ENCODE measurements around the gene WDR75.

WDR75 gene

GRCh38 chr2:189498205-189498604, 56.9 kb downstream of the WDR75 start:
- H3K79me1 ChIP-seq (ENCODE audit: low read depth, low read length) = no peaks in the 10 kb centered on the region
- H3K14ac ChIP-seq (ENCODE audit: low read length) = no peak overlapping the region
- H3K9ac ChIP-seq (ENCODE audit: low read depth, low read length, poor library complexity) = no peak overlapping the region
- no peak overlapping the region for H2BK120ac ChIP-seq (ENCODE audit: low read depth, low read length)
- no peak overlapping the region for H2BK12ac ChIP-seq (ENCODE audit: low read length)
- H3K23ac ChIP-seq (ENCODE audit: low read depth, low read length, poor library complexity) = no peak overlapping the region
- H3K4ac ChIP-seq (ENCODE audit: low read length) = no peak overlapping the region
- no peak overlapping the region for H3K4me2 ChIP-seq (ENCODE audit: insufficient read depth, low read length, poor library complexity, severe bottlenecking)
- no peak overlapping the region for H3K18ac ChIP-seq (ENCODE audit: low read length)
- no peaks in the 10 kb centered on the region for H3K9me3 ChIP-seq (replicated peaks in 1 of 2; ENCODE audit: control insufficient read depth in 2 of 2, insufficient read depth in 1 of 2, low read depth in 1 of 2, low read length in 2 of 2)
- no CpG with 5 or more reads among the region's 5 CpGs for WGBS, 2 donors (ENCODE audit: extremely low coverage in 2 of 2, insufficient read length in 2 of 2, insufficient replicate concordance in 1 of 2)
- no peak overlapping the region for H3K27ac ChIP-seq (replicated peaks; ENCODE audit: low read length)
- H2BK15ac ChIP-seq (ENCODE audit: low read length) = no peak overlapping the region
- no peak overlapping the region for H2AK5ac ChIP-seq (ENCODE audit: low read depth, low read length)
- H4K91ac ChIP-seq (ENCODE audit: low read depth, low read length, poor library complexity) = no peak overlapping the region
- no peak overlapping the region for H3K4me3 ChIP-seq (ENCODE audit: low read length in 2 of 2)
- no peak overlapping the region for H2AFZ ChIP-seq (ENCODE audit: low read length)
- no peak overlapping the region for H2BK5ac ChIP-seq (ENCODE audit: low read length)
- DNase-seq (ENCODE audit: low spot score) = no peak
- H3K4me1 ChIP-seq (ENCODE audit: control insufficient read depth in 2 of 2, insufficient read depth in 1 of 2, low read depth in 1 of 2, low read length in 2 of 2) = no peaks in the 10 kb centered on the region
- H4K8ac ChIP-seq (ENCODE audit: low read depth, low read length) = no peak overlapping the region
- H3K27me3 ChIP-seq (ENCODE audit: control insufficient read depth in 3 of 3, insufficient read depth in 3 of 3, low read depth in 1 of 3, low read length in 3 of 3) = peaks cover 0 to 6% (median 0%) of the 10 kb centered on the region in 3 experiments
- no peaks in the 10 kb centered on the region for H3K36me3 ChIP-seq (replicated peaks in 1 of 2; ENCODE audit: control insufficient read depth in 2 of 2, insufficient read depth in 2 of 2, low read length in 2 of 2)

- Histone ChIP-seq H3K14ac (ENCODE audit: low read length) (no peak overlapping the region), H3K36me3 (replicated peaks in 1 of 2; ENCODE audit: control insufficient read depth in 2 of 2, insufficient read depth in 2 of 2, low read length in 2 of 2) (no peaks in the 10 kb centered on the region), H2BK15ac (ENCODE audit: low read length) (no peak overlapping the region), H2AK5ac (ENCODE audit: low read depth, low read length) (no peak overlapping the region), H2BK5ac (ENCODE audit: low read length) (no peak overlapping the region), H3K27ac (replicated peaks; ENCODE audit: low read length) (no peak overlapping the region), H3K4ac (ENCODE audit: low read length) (no peak overlapping the region), H3K9ac (ENCODE audit: low read depth, low read length, poor library complexity) (no peak overlapping the region), H3K4me3 (ENCODE audit: low read length in 2 of 2) (no peak overlapping the region), H4K91ac (ENCODE audit: low read depth, low read length, poor library complexity) (no peak overlapping the region), H4K8ac (ENCODE audit: low read depth, low read length) (no peak overlapping the region), H3K23ac (ENCODE audit: low read depth, low read length, poor library complexity) (no peak overlapping the region), H3K9me3 (replicated peaks in 1 of 2; ENCODE audit: control insufficient read depth in 2 of 2, insufficient read depth in 1 of 2, low read depth in 1 of 2, low read length in 2 of 2) (no peaks in the 10 kb centered on the region), H2BK120ac (ENCODE audit: low read depth, low read length) (no peak overlapping the region), H3K27me3 (ENCODE audit: control insufficient read depth in 3 of 3, insufficient read depth in 3 of 3, low read depth in 1 of 3, low read length in 3 of 3) (peaks cover 0 to 2% (median 0%) of the 10 kb centered on the region in 3 experiments), H2AFZ (ENCODE audit: low read length) (no peak overlapping the region), H3K4me2 (ENCODE audit: insufficient read depth, low read length, poor library complexity, severe bottlenecking) (no peak overlapping the region), H3K4me1 (ENCODE audit: control insufficient read depth in 2 of 2, insufficient read depth in 1 of 2, low read depth in 1 of 2, low read length in 2 of 2) (no peaks in the 10 kb centered on the region), H3K18ac (ENCODE audit: low read length) (no peak overlapping the region), H2BK12ac (ENCODE audit: low read length) (no peak overlapping the region), H3K79me1 (ENCODE audit: low read depth, low read length) (no peaks in the 10 kb centered on the region)
- DNase-seq (ENCODE audit: low spot score) = no peak
- no CpG with 5 or more reads among the region's 1 CpG for WGBS, 2 donors (ENCODE audit: extremely low coverage in 2 of 2, insufficient read length in 2 of 2, insufficient replicate concordance in 1 of 2)
Observed at GRCh38 chr2:189499137-189499536, 57.9 kb downstream of the WDR75 start.

- Histone ChIP-seq H2AFZ (ENCODE audit: low read length) (no peak overlapping the region), H3K9ac (ENCODE audit: low read depth, low read length, poor library complexity) (no peak overlapping the region), H3K27ac (replicated peaks; ENCODE audit: low read length) (no peak overlapping the region), H2BK12ac (ENCODE audit: low read length) (no peak overlapping the region), H3K4me3 (ENCODE audit: low read length in 2 of 2) (no peak overlapping the region), H3K27me3 (ENCODE audit: control insufficient read depth in 3 of 3, insufficient read depth in 3 of 3, low read depth in 1 of 3, low read length in 3 of 3) (no peaks in the 10 kb centered on the region), H2AK5ac (ENCODE audit: low read depth, low read length) (no peak overlapping the region), H3K4ac (ENCODE audit: low read length) (no peak overlapping the region), H2BK5ac (ENCODE audit: low read length) (no peak overlapping the region), H3K18ac (ENCODE audit: low read length) (no peak overlapping the region), H4K91ac (ENCODE audit: low read depth, low read length, poor library complexity) (no peak overlapping the region), H2BK15ac (ENCODE audit: low read length) (no peak overlapping the region), H3K14ac (ENCODE audit: low read length) (no peak overlapping the region), H3K79me1 (ENCODE audit: low read depth, low read length) (no peaks in the 10 kb centered on the region), H3K4me1 (ENCODE audit: control insufficient read depth in 2 of 2, insufficient read depth in 1 of 2, low read depth in 1 of 2, low read length in 2 of 2) (no peaks in the 10 kb centered on the region), H3K9me3 (replicated peaks in 1 of 2; ENCODE audit: control insufficient read depth in 2 of 2, insufficient read depth in 1 of 2, low read depth in 1 of 2, low read length in 2 of 2) (no peaks in the 10 kb centered on the region), H4K8ac (ENCODE audit: low read depth, low read length) (no peak overlapping the region), H3K23ac (ENCODE audit: low read depth, low read length, poor library complexity) (no peak overlapping the region), H3K36me3 (replicated peaks in 1 of 2; ENCODE audit: control insufficient read depth in 2 of 2, insufficient read depth in 2 of 2, low read length in 2 of 2) (no peaks in the 10 kb centered on the region), H3K4me2 (ENCODE audit: insufficient read depth, low read length, poor library complexity, severe bottlenecking) (no peak overlapping the region), H2BK120ac (ENCODE audit: low read depth, low read length) (no peak overlapping the region)
- no peak for DNase-seq (ENCODE audit: low spot score)
- WGBS, 2 donors (ENCODE audit: extremely low coverage in 2 of 2, insufficient read length in 2 of 2, insufficient replicate concordance in 1 of 2) = no CpG with 5 or more reads among the region's 6 CpGs
Observed at GRCh38 chr2:189500456-189501160, 59.3 kb downstream of the WDR75 start.

GRCh38 chr2:189501487-189501886, 60.2 kb downstream of the WDR75 start:
- Histone ChIP-seq H3K9me3 (replicated peaks in 1 of 2; ENCODE audit: control insufficient read depth in 2 of 2, insufficient read depth in 1 of 2, low read depth in 1 of 2, low read length in 2 of 2) (no peaks in the 10 kb centered on the region), H3K4me3 (ENCODE audit: low read length in 2 of 2) (no peak overlapping the region), H2BK5ac (ENCODE audit: low read length) (no peak overlapping the region), H3K4me1 (ENCODE audit: control insufficient read depth in 2 of 2, insufficient read depth in 1 of 2, low read depth in 1 of 2, low read length in 2 of 2) (no peaks in the 10 kb centered on the region), H2AFZ (ENCODE audit: low read length) (no peak overlapping the region), H3K79me1 (ENCODE audit: low read depth, low read length) (no peaks in the 10 kb centered on the region), H3K23ac (ENCODE audit: low read depth, low read length, poor library complexity) (no peak overlapping the region), H2AK5ac (ENCODE audit: low read depth, low read length) (no peak overlapping the region), H3K14ac (ENCODE audit: low read length) (no peak overlapping the region), H3K18ac (ENCODE audit: low read length) (no peak overlapping the region), H2BK15ac (ENCODE audit: low read length) (no peak overlapping the region), H3K27me3 (ENCODE audit: control insufficient read depth in 3 of 3, insufficient read depth in 3 of 3, low read depth in 1 of 3, low read length in 3 of 3) (no peaks in the 10 kb centered on the region), H3K27ac (replicated peaks; ENCODE audit: low read length) (no peak overlapping the region), H2BK120ac (ENCODE audit: low read depth, low read length) (no peak overlapping the region), H3K4me2 (ENCODE audit: insufficient read depth, low read length, poor library complexity, severe bottlenecking) (no peak overlapping the region), H3K4ac (ENCODE audit: low read length) (no peak overlapping the region), H2BK12ac (ENCODE audit: low read length) (no peak overlapping the region), H4K8ac (ENCODE audit: low read depth, low read length) (no peak overlapping the region), H3K9ac (ENCODE audit: low read depth, low read length, poor library complexity) (no peak overlapping the region), H3K36me3 (replicated peaks in 1 of 2; ENCODE audit: control insufficient read depth in 2 of 2, insufficient read depth in 2 of 2, low read length in 2 of 2) (no peaks in the 10 kb centered on the region), H4K91ac (ENCODE audit: low read depth, low read length, poor library complexity) (no peak overlapping the region)
- no peak for DNase-seq (ENCODE audit: low spot score)
- WGBS, 2 donors (ENCODE audit: extremely low coverage in 2 of 2, insufficient read length in 2 of 2, insufficient replicate concordance in 1 of 2) = no CpG with 5 or more reads among the region's 2 CpGs
